Measurements from ENCODE around the gene GRB14. TPM values are rescaled to one million over a fixed set of nuclear protein-coding genes. Genes with fewer than 3 reads are reported as not detected.

The GRB14 gene
- total and polyA plus RNA-seq, 10 of the 15 experiments (the other 5 are each of a cell fraction or from before 2014, with no cell fraction given) = not detected

DNA sequence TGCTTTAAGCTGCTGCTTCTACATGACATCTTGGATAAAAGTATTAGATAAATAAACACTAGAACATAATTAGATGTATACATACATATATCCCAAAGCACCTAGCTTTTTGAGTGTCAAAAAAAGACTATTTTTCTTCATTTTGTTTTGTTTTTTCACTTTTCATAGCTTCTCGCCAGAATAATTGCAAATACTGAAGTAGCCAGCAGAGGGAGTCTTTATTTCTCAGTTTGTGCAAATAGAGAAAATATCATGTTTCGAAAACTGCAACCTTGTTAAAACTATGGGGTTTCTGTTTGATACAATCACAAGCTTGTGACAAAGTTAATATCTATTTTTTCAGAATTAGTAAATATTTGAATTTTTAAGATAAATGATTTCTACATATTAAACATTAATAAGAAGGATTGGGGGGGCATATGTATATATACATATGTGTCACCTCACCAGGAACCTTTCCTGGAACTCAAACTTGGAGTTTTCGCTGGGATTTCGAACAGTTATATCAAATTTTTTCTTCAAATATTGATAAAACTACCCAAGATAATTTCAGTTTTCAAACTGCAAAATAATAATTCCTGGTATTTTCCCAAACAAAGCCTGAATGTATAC is 61.0 kb downstream of the GRB14 start (continued):
- TF ChIP-seq, protein P1, sequence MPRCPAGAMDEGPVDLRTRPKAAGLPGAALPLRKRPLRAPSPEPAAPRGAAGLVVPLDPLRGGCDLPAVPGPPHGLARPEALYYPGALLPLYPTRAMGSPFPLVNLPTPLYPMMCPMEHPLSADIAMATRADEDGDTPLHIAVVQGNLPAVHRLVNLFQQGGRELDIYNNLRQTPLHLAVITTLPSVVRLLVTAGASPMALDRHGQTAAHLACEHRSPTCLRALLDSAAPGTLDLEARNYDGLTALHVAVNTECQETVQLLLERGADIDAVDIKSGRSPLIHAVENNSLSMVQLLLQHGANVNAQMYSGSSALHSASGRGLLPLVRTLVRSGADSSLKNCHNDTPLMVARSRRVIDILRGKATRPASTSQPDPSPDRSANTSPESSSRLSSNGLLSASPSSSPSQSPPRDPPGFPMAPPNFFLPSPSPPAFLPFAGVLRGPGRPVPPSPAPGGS (IDR thresholded peaks at IDR 0.05; ENCODE audit: borderline replicate concordance, insufficient read depth, low read depth, low read length, poor library complexity, severe bottlenecking) = no peak
- TF ChIP-seq CHD1 (IDR thresholded peaks at IDR 0.05; ENCODE audit: low read depth, low read length) = no peak
- no peak for TF ChIP-seq HDGF (IDR thresholded peaks at IDR 0.05)
- TF ChIP-seq, protein P2, sequence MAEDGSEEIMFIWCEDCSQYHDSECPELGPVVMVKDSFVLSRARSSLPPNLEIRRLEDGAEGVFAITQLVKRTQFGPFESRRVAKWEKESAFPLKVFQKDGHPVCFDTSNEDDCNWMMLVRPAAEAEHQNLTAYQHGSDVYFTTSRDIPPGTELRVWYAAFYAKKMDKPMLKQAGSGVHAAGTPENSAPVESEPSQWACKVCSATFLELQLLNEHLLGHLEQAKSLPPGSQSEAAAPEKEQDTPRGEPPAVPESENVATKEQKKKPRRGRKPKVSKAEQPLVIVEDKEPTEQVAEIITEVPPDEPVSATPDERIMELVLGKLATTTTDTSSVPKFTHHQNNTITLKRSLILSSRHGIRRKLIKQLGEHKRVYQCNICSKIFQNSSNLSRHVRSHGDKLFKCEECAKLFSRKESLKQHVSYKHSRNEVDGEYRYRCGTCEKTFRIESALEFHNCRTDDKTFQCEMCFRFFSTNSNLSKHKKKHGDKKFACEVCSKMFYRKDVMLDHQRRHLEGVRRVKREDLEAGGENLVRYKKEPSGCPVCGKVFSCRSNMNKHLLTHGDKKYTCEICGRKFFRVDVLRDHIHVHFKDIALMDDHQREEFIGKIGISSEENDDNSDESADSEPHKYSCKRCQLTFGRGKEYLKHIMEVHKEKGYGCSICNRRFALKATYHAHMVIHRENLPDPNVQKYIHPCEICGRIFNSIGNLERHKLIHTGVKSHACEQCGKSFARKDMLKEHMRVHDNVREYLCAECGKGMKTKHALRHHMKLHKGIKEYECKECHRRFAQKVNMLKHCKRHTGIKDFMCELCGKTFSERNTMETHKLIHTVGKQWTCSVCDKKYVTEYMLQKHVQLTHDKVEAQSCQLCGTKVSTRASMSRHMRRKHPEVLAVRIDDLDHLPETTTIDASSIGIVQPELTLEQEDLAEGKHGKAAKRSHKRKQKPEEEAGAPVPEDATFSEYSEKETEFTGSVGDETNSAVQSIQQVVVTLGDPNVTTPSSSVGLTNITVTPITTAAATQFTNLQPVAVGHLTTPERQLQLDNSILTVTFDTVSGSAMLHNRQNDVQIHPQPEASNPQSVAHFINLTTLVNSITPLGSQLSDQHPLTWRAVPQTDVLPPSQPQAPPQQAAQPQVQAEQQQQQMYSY (CRISPR knock-in tag; IDR thresholded peaks at IDR 0.05) = no peak
- TF ChIP-seq, protein P3, sequence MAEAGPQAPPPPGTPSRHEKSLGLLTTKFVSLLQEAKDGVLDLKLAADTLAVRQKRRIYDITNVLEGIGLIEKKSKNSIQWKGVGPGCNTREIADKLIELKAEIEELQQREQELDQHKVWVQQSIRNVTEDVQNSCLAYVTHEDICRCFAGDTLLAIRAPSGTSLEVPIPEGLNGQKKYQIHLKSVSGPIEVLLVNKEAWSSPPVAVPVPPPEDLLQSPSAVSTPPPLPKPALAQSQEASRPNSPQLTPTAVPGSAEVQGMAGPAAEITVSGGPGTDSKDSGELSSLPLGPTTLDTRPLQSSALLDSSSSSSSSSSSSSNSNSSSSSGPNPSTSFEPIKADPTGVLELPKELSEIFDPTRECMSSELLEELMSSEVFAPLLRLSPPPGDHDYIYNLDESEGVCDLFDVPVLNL (IDR thresholded peaks at IDR 0.05; ENCODE audit: low read depth, low read length) = no peak

DNA sequence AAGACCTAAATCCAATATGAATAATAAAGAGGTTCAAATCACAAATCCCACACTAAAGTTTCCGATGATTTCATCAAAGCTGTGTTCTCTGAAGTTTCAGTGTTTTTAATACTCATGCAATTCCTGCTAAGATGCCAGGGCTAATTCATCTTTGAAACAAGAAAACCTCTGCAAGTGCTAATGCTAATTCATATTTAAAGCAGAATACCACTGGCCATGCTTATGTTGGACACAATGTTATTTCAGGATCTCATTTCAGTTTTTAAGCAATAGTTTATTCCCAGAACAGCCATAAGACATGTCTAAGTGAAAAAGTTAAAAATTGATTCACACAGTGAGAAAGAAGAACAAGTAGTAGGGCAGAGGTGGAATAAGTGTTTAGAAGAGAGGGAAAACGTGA is 62.8 kb downstream of the GRB14 start:
- H3K4me1 ChIP-seq (ENCODE audit: control insufficient read depth, insufficient read depth, low read length) = no peaks in the 10 kb centered on the region
- ChIA-PET POLR2A (no interaction called here), CTCF (no interaction called here), SMC1A (ENCODE audit: uncharacterized antibody, unreplicated experiment) (no interaction called here), RAD21 (ENCODE audit: unreplicated experiment) (no interaction called here)
- no peaks in the 10 kb centered on the region for H3K36me3 ChIP-seq (ENCODE audit: control insufficient read depth in 2 of 2, insufficient read depth in 2 of 2, low read length in 1 of 2)
- H3K27ac ChIP-seq (ENCODE audit: control insufficient read depth, insufficient read depth) = no peak overlapping the region
- H3K27me3 ChIP-seq (replicated peaks in 1 of 2; ENCODE audit: control insufficient read depth in 2 of 2, insufficient read depth in 2 of 2, low read length in 1 of 2) = no peaks in the 10 kb centered on the region
- ATAC-seq (no peak), DNase-seq (ENCODE audit: low read depth, low spot score) (no peak), FAIRE-seq (no peak)
- H4K20me1 ChIP-seq (ENCODE audit: control insufficient read depth, insufficient read depth) = no peaks in the 10 kb centered on the region
- no TSS peak for BruUV-seq (replicated peaks)
- H3K4me3 ChIP-seq = no peak overlapping the region
- no peak overlapping the region for H3K4me2 ChIP-seq (ENCODE audit: control insufficient read depth, insufficient read depth)
- no peak overlapping the region for H3K9ac ChIP-seq (ENCODE audit: control insufficient read depth, insufficient read depth, low read length)
- intact Hi-C loops (cut with micrococcal nuclease; ENCODE audit: unreplicated experiment) = no loop called here
- H3K9me3 ChIP-seq (replicated peaks; ENCODE audit: control insufficient read depth, insufficient read depth, low read length) = no peaks in the 10 kb centered on the region
- no peak overlapping the region for H2AFZ ChIP-seq (ENCODE audit: control insufficient read depth, low read depth, low read length)
- H3K79me2 ChIP-seq (ENCODE audit: control insufficient read depth, insufficient read depth, low read length) = no peaks in the 10 kb centered on the region
- WGBS (ENCODE audit: insufficient coverage, insufficient replicate concordance, low lambda C conversion rate, missing lambda C conversion rate) = 0% methylated on average over 2 of the region's 2 CpGs
- in situ Hi-C loops (cut with MboI) = no loop called here
- TF ChIP-seq HDGF (IDR thresholded peaks at IDR 0.05) = no peak
- TF ChIP-seq, protein P4, sequence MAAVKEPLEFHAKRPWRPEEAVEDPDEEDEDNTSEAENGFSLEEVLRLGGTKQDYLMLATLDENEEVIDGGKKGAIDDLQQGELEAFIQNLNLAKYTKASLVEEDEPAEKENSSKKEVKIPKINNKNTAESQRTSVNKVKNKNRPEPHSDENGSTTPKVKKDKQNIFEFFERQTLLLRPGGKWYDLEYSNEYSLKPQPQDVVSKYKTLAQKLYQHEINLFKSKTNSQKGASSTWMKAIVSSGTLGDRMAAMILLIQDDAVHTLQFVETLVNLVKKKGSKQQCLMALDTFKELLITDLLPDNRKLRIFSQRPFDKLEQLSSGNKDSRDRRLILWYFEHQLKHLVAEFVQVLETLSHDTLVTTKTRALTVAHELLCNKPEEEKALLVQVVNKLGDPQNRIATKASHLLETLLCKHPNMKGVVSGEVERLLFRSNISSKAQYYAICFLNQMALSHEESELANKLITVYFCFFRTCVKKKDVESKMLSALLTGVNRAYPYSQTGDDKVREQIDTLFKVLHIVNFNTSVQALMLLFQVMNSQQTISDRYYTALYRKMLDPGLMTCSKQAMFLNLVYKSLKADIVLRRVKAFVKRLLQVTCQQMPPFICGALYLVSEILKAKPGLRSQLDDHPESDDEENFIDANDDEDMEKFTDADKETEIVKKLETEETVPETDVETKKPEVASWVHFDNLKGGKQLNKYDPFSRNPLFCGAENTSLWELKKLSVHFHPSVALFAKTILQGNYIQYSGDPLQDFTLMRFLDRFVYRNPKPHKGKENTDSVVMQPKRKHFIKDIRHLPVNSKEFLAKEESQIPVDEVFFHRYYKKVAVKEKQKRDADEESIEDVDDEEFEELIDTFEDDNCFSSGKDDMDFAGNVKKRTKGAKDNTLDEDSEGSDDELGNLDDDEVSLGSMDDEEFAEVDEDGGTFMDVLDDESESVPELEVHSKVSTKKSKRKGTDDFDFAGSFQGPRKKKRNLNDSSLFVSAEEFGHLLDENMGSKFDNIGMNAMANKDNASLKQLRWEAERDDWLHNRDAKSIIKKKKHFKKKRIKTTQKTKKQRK (IDR thresholded peaks at IDR 0.05; ENCODE audit: low read depth, low read length) = no peak
- no peak for TF ChIP-seq ZNF622 (IDR thresholded peaks at IDR 0.05)
- TF ChIP-seq, protein P5, sequence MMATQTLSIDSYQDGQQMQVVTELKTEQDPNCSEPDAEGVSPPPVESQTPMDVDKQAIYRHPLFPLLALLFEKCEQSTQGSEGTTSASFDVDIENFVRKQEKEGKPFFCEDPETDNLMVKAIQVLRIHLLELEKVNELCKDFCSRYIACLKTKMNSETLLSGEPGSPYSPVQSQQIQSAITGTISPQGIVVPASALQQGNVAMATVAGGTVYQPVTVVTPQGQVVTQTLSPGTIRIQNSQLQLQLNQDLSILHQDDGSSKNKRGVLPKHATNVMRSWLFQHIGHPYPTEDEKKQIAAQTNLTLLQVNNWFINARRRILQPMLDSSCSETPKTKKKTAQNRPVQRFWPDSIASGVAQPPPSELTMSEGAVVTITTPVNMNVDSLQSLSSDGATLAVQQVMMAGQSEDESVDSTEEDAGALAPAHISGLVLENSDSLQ (IDR thresholded peaks at IDR 0.05) = no peak
- TF ChIP-seq POLR2AphosphoS5 (IDR thresholded peaks at IDR 0.05; ENCODE audit: low read length) = no peak
- TF ChIP-seq SPI1 (IDR thresholded peaks at IDR 0.05; ENCODE audit: borderline replicate concordance, insufficient read depth, low read depth, low read length) = no peak

All from GM12878 (cell line).